SK-N-SH (cell line): ENCODE measurements around the gene TSHZ3. TPM values are rescaled to one million over a fixed set of nuclear protein-coding genes. Genes with fewer than 3 reads are reported as not detected.

Experiments used
- CTCF ChIA-PET: fragments of 300-600, 350-600 bp; formaldehyde crosslinking; extraction: SDS; loops from one replicate; lab custom pipeline; 2021; lab: Yijun Ruan, JAX
- POLR2A ChIA-PET: fragments of 350-600 bp; sonication (Branson Sonifier 250); formaldehyde crosslinking; extraction: SDS; loops from one replicate; lab custom pipeline; 2020; ENCODE audit warnings: antibody characterized with exemption, inconsistent platforms; lab: Yijun Ruan, JAX
- DNase-seq: peaks from one replicate; pipeline ENCODE4 v3.0.0; 2012
- H2AFZ ChIP-seq: fragments of 200-600 bp; sonication (generic); 2 replicates; pipeline ENCODE4 v1.8.1; 2016; ENCODE audit warnings: antibody characterized with exemption, mild to moderate bottlenecking, low read depth
- H3F3A ChIP-seq: fragments of 200-600 bp; sonication (generic); replicated peaks from 2 replicates; pipeline ENCODE3; 2016; ENCODE audit warnings: antibody characterized with exemption, mild to moderate bottlenecking; ENCODE audit not compliant: insufficient read depth
- H3K27ac ChIP-seq, 2 experiments: fragments of 200-500 bp in 1 of 2; fragments of 200-600 bp in 1 of 2; sonication (Bioruptor generic) in 1 of 2; sonication (generic), shearing (Covaris generic) in 1 of 2; 2 replicates each; pipeline versions ENCODE4 v1.5.1 to v1.6.1; 2014 to 2016; ENCODE audit warnings: low read depth in 2 of 2, inconsistent platforms in 1 of 2, low read length in 1 of 2, mild to moderate bottlenecking in 1 of 2, mixed read lengths in 1 of 2
- H3K27me3 ChIP-seq: fragments of 200-600 bp; sonication (generic), shearing (Covaris generic); 2 replicates; pipeline ENCODE4 v1.6.1; 2016; ENCODE audit warnings: mixed run types; ENCODE audit not compliant: insufficient read depth
- H3K36me3 ChIP-seq, 2 experiments: fragments of 200-500 bp in 1 of 2; fragments of 200-600 bp in 1 of 2; sonication (Bioruptor generic) in 1 of 2; sonication (generic) in 1 of 2; replicated peaks in 1 of 2; 2 replicates each; pipeline versions ENCODE3 to v1.5.1; 2014 to 2016; ENCODE audit warnings: low read length in 1 of 2, mild to moderate bottlenecking in 1 of 2; ENCODE audit not compliant: insufficient read depth in 2 of 2, control insufficient read depth in 1 of 2
- H3K4me1 ChIP-seq, 2 experiments: fragments of 200-500 bp in 1 of 2; fragments of 200-600 bp in 1 of 2; sonication (Bioruptor generic) in 1 of 2; sonication (generic), shearing (Covaris generic) in 1 of 2; 2 replicates each; pipeline versions ENCODE4 v1.5.1 to v1.6.1; 2014 to 2016; ENCODE audit warnings: low read depth in 1 of 2, low read length in 1 of 2, mixed run types in 1 of 2; ENCODE audit not compliant: insufficient read depth in 2 of 2, control insufficient read depth in 1 of 2
- H3K4me2 ChIP-seq: fragments of 200-600 bp; sonication (generic), shearing (Covaris generic); 2 replicates; pipeline ENCODE4 v1.6.1; 2017; ENCODE audit warnings: mixed run types
- H3K4me3 ChIP-seq, 2 experiments: fragments of 200-500 bp in 1 of 2; fragments of 200-600 bp in 1 of 2; sonication (Bioruptor generic) in 1 of 2; sonication (generic), shearing (Covaris generic) in 1 of 2; 2 replicates each; pipeline versions ENCODE4 v1.5.1 to v1.8.1; 2014 to 2016; ENCODE audit warnings: low read depth in 2 of 2, inconsistent platforms in 1 of 2, low read length in 1 of 2, mild to moderate bottlenecking in 1 of 2, mixed read lengths in 1 of 2, moderate library complexity in 1 of 2
- H3K79me2 ChIP-seq: fragments of 200-600 bp; sonication (generic); 2 replicates; pipeline ENCODE4 v1.8.1; 2017; ENCODE audit warnings: mild to moderate bottlenecking; ENCODE audit not compliant: insufficient read depth
- H3K9ac ChIP-seq: fragments of 200-600 bp; sonication (generic); 2 replicates; pipeline ENCODE4 v1.6.1; 2017; ENCODE audit warnings: mixed run types
- H3K9me2 ChIP-seq: fragments of 200-600 bp; sonication (generic); 2 replicates; pipeline ENCODE4 v1.6.1; 2017; ENCODE audit warnings: mixed run types
- H3K9me3 ChIP-seq: fragments of 200-600 bp; sonication (generic); 2 replicates; pipeline ENCODE4 v1.6.1; 2017; ENCODE audit warnings: mixed run types, mild to moderate bottlenecking, moderate library complexity
- H4K20me1 ChIP-seq: fragments of 200-600 bp; sonication (generic); 2 replicates; pipeline ENCODE4 v1.6.1; 2017; ENCODE audit warnings: mild to moderate bottlenecking, mixed run types; ENCODE audit not compliant: insufficient read depth
- ELF1 ChIP-seq: IDR thresholded peaks from 2 replicates; pipeline ENCODE4 v1.4.0; 2012
- FOSL2 ChIP-seq: IDR thresholded peaks from 2 replicates; pipeline ENCODE4 v1.4.0; 2012; ENCODE audit warnings: low read depth, mild to moderate bottlenecking, moderate library complexity, borderline replicate concordance
- FOXJ3 ChIP-seq: sonication (generic); formaldehyde crosslinking; IDR thresholded peaks from 2 replicates; pipeline ENCODE4 v1.5.1; 2020; ENCODE audit warnings: mild to moderate bottlenecking, missing genetic modification reagents
- GABPA ChIP-seq: IDR thresholded peaks from 2 replicates; pipeline ENCODE4 v1.4.0; 2012; ENCODE audit warnings: low read depth, mild to moderate bottlenecking
- GATA2 ChIP-seq: sonication (generic); formaldehyde crosslinking; IDR thresholded peaks from 2 replicates; pipeline ENCODE4 v1.5.0; 2020; ENCODE audit warnings: mild to moderate bottlenecking, missing genetic modification reagents
- MXI1 ChIP-seq: IDR thresholded peaks from 2 replicates; pipeline ENCODE4 v1.6.1; 2012; ENCODE audit warnings: mild to moderate bottlenecking, low read depth, low read length, improper control_type of control experiment
- NFIC ChIP-seq: IDR thresholded peaks from 2 replicates; pipeline ENCODE4 v1.4.0; 2012; ENCODE audit warnings: borderline replicate concordance
- POLR2AphosphoS5 ChIP-seq: IDR thresholded peaks from 2 replicates; pipeline ENCODE4 v1.6.1; 2012; ENCODE audit warnings: low read depth, low read length
- RAD21 ChIP-seq: IDR thresholded peaks from 2 replicates; pipeline ENCODE4 v1.6.1; 2012; ENCODE audit warnings: mild to moderate bottlenecking, low read length
- RFX5 ChIP-seq: IDR thresholded peaks from 2 replicates; pipeline ENCODE4 v1.6.1; 2012; ENCODE audit warnings: mild to moderate bottlenecking, improper control_type of control experiment, low read length
- WGBS: methylation state at CpG from one replicate; pipeline ENCODE4 v1.1.6; 2017; ENCODE audit warnings: low lambda C conversion rate; 5-methylcytosine and 5-hydroxymethylcytosine counted together
- polyA plus RNA-seq, 3 experiments: library from polyadenylated mRNA; depleted of rRNA; stranded (reverse); fragments of >200 nt; gene quantifications; 2 replicates each; pipeline ENCODE4 v1.2.3, GENCODE V29; 2012
- TF ChIP-seq, protein P1 (sequence below): IDR thresholded peaks from 2 replicates; pipeline ENCODE4; 2012
- TF ChIP-seq, protein P2 (sequence below): fragments of 150-350 bp; IDR thresholded peaks from 2 replicates; pipeline ENCODE4 v1.6.1; 2017; ENCODE audit warnings: antibody characterized with exemption, low read length, low read depth, borderline replicate concordance
- TF ChIP-seq, protein P3 (sequence below): fragments of 150-350 bp; IDR thresholded peaks from 2 replicates; pipeline ENCODE4 v1.6.1; 2016; ENCODE audit warnings: mild to moderate bottlenecking, low read depth, low read length
- TF ChIP-seq, protein P4 (sequence below): IDR thresholded peaks from 2 replicates; pipeline ENCODE4 v1.4.0; 2012; ENCODE audit warnings: low read depth
- TF ChIP-seq, protein P5 (sequence below): IDR thresholded peaks from 2 replicates; pipeline ENCODE4 v1.4.0; 2012; ENCODE audit warnings: low read depth, borderline replicate concordance
- TF ChIP-seq, protein P6 (sequence below): IDR thresholded peaks from 2 replicates; pipeline ENCODE4 v1.4.0; 2012; ENCODE audit warnings: low read depth, borderline replicate concordance

TSHZ3 gene
- polyA plus RNA-seq, 1 of the 3 experiments (the other 2 are of a cell fraction): 3.3 TPM

DNA sequence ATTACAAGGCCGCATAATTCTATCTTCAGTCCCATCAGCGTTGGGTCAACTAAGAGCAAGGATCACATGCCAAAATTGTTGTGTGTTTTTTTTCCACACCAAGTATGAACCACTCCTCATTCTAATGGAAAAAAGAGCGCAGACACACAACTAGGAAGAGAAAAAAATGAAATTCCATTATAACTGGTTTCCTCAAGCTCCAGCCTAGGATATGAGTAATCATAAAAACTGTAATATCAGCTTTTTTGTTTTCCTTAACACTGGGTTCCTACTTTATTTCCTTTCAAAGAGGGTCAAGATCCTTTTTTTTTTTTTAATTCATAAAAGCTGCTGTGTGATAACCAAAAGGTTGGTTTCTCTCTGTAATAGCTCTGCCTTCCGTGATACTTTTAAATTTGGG, 19.4 kb downstream of the TSHZ3 start (continued):
- TF ChIP-seq, protein P1, sequence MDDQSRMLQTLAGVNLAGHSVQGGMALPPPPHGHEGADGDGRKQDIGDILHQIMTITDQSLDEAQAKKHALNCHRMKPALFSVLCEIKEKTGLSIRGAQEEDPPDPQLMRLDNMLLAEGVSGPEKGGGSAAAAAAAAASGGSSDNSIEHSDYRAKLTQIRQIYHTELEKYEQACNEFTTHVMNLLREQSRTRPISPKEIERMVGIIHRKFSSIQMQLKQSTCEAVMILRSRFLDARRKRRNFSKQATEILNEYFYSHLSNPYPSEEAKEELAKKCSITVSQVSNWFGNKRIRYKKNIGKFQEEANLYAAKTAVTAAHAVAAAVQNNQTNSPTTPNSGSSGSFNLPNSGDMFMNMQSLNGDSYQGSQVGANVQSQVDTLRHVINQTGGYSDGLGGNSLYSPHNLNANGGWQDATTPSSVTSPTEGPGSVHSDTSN: no peak
- TF ChIP-seq, protein P2, sequence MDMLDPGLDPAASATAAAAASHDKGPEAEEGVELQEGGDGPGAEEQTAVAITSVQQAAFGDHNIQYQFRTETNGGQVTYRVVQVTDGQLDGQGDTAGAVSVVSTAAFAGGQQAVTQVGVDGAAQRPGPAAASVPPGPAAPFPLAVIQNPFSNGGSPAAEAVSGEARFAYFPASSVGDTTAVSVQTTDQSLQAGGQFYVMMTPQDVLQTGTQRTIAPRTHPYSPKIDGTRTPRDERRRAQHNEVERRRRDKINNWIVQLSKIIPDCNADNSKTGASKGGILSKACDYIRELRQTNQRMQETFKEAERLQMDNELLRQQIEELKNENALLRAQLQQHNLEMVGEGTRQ: no peak
- TF ChIP-seq, protein P3, sequence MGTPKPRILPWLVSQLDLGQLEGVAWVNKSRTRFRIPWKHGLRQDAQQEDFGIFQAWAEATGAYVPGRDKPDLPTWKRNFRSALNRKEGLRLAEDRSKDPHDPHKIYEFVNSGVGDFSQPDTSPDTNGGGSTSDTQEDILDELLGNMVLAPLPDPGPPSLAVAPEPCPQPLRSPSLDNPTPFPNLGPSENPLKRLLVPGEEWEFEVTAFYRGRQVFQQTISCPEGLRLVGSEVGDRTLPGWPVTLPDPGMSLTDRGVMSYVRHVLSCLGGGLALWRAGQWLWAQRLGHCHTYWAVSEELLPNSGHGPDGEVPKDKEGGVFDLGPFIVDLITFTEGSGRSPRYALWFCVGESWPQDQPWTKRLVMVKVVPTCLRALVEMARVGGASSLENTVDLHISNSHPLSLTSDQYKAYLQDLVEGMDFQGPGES: no peak
- TF ChIP-seq MXI1: no peak
- TF ChIP-seq RAD21: no peak

DNA sequence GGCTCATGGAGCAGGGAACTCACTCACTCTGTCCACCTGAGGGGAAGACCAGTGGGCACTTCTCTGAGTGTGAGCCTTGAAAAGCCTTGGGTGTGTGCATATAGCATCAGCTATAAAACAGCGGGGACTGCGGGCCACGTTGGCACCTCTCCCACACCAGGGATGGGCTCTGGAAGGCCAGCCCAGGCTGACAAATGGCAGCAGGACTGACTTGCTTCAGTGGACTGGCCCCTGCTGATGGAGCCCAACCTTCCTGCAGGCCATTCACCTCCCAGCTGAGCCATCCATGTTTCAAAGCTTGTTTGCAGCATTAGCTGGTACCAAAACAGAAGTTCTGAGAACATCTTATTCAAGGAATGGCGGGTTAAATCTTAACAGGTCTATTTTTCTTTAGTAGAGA, 21.0 kb downstream of the TSHZ3 start:
- H3K27me3 ChIP-seq: no peaks in the 10 kb centered on the region
- no peak overlapping the region for H3K27ac ChIP-seq
- POLR2A ChIA-PET: interaction anchor here (0.6 kb wide), 1 partner anchor 658 kb away, joined by 5 read pairs; no protein-coding TSS in a partner anchor

More for the DNA sequence above, 21.0 kb downstream of the TSHZ3 start:
- peaks cover 78% of the 10 kb centered on the region for H3K79me2 ChIP-seq
- no peak overlapping the region for H3K4me2 ChIP-seq
- no peaks in the 10 kb centered on the region; the same call in 1 of the 2 replicates for H4K20me1 ChIP-seq
- no peak overlapping the region for H3K9ac ChIP-seq
- 68% methylated on average over 3 of the region's 4 CpGs for WGBS
- no peak overlapping the region for H3K4me3 ChIP-seq
- no peaks in the 10 kb centered on the region for H3K9me3 ChIP-seq
- H3K36me3 ChIP-seq: no peaks in the 10 kb centered on the region
- peaks cover 12 to 41% of the 10 kb centered on the region in 2 experiments; a peak in 3 of 4 replicates for H3K4me1 ChIP-seq
- no peak overlapping the region for H2AFZ ChIP-seq
- no peak for DNase-seq
- no peaks in the 10 kb centered on the region for H3K9me2 ChIP-seq
- CTCF ChIA-PET: interaction anchor here (1.2 to 3.3 kb wide), 4 partner anchors 9 to 40 kb away, joined by 3 to 17 read pairs (median 8); no protein-coding TSS in a partner anchor
- H3F3A ChIP-seq: no peaks in the 10 kb centered on the region
- TF ChIP-seq, protein P4, sequence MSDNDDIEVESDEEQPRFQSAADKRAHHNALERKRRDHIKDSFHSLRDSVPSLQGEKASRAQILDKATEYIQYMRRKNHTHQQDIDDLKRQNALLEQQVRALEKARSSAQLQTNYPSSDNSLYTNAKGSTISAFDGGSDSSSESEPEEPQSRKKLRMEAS: no peak
- TF ChIP-seq FOXJ3 (no peak), GATA2 (CRISPR knock-in tag) (no peak), GABPA (no peak), NFIC (no peak), POLR2AphosphoS5 (no peak), FOSL2 (no peak), ELF1 (no peak), RFX5 (no peak)
- TF ChIP-seq, protein P5, sequence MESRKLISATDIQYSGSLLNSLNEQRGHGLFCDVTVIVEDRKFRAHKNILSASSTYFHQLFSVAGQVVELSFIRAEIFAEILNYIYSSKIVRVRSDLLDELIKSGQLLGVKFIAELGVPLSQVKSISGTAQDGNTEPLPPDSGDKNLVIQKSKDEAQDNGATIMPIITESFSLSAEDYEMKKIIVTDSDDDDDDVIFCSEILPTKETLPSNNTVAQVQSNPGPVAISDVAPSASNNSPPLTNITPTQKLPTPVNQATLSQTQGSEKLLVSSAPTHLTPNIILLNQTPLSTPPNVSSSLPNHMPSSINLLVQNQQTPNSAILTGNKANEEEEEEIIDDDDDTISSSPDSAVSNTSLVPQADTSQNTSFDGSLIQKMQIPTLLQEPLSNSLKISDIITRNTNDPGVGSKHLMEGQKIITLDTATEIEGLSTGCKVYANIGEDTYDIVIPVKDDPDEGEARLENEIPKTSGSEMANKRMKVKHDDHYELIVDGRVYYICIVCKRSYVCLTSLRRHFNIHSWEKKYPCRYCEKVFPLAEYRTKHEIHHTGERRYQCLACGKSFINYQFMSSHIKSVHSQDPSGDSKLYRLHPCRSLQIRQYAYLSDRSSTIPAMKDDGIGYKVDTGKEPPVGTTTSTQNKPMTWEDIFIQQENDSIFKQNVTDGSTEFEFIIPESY: no peak
- TF ChIP-seq, protein P6, sequence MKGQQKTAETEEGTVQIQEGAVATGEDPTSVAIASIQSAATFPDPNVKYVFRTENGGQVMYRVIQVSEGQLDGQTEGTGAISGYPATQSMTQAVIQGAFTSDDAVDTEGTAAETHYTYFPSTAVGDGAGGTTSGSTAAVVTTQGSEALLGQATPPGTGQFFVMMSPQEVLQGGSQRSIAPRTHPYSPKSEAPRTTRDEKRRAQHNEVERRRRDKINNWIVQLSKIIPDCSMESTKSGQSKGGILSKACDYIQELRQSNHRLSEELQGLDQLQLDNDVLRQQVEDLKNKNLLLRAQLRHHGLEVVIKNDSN: no peak
